ENCODE data around the gene C3orf22. TPM values are rescaled to one million over a fixed set of nuclear protein-coding genes. Genes with fewer than 3 reads are reported as not detected.

Gene C3orf22
- total RNA-seq, 3 donors from 2014 or later (not counting 1 experiment from before 2014, with no cell fraction given), result not detected

- no peaks in the 10 kb centered on the region for H3K9me3 ChIP-seq (ENCODE audit: control insufficient read depth, insufficient read depth, low read length)
- ATAC-seq, result no peak
- DNase-seq, result no peak
- Mint-ChIP-seq H3K36me3 (no peaks in the 10 kb centered on the region), H3K27ac (no peak overlapping the region), H3K9me3 (no peaks in the 10 kb centered on the region), H3K4me1 (peaks cover 0 to 10% of the 10 kb centered on the region in 2 donors), H3K27me3 (ENCODE audit: low read depth in 2 of 2) (peaks cover 7 to 27% of the 10 kb centered on the region in 2 donors), H3K4me3 (no peak overlapping the region)
- no peak for TF ChIP-seq CTCF (IDR thresholded peaks at IDR 0.05)
- peaks cover 20% of the 10 kb centered on the region for H3K4me1 ChIP-seq (ENCODE audit: control insufficient read depth, insufficient read depth, low read length)
- no peaks in the 10 kb centered on the region for H3K27me3 ChIP-seq (ENCODE audit: control insufficient read depth, insufficient read depth, low read length)
- no peaks in the 10 kb centered on the region for H3K36me3 ChIP-seq (ENCODE audit: control insufficient read depth, insufficient read depth, low read length)
- H3K4me3 ChIP-seq (ENCODE audit: low read length), result no peak overlapping the region
- no peak overlapping the region for H3K27ac ChIP-seq (ENCODE audit: low read length)
- intact Hi-C loops (cut with micrococcal nuclease), result no loop called here
Measured at GRCh38 chr3:126533506-126533905, 25.2 kb downstream of the C3orf22 start.

GRCh38 chr3:126531051-126531330 lies 27.7 kb downstream of the C3orf22 start:
- H3K4me1 Mint-ChIP-seq, result peaks cover 0 to 10% of the 10 kb centered on the region in 2 donors
- no peak for ATAC-seq
- TF ChIP-seq CTCF (IDR thresholded peaks at IDR 0.05), result no peak
- intact Hi-C loops (cut with micrococcal nuclease), result no loop called here
- DNase-seq, result no peak
- no peaks in the 10 kb centered on the region for H3K9me3 Mint-ChIP-seq
- no peak overlapping the region for H3K4me3 Mint-ChIP-seq
- H3K36me3 ChIP-seq (ENCODE audit: control insufficient read depth, insufficient read depth, low read length), result no peaks in the 10 kb centered on the region
- H3K4me1 ChIP-seq (ENCODE audit: control insufficient read depth, insufficient read depth, low read length), result peaks cover 20% of the 10 kb centered on the region
- no peaks in the 10 kb centered on the region for H3K9me3 ChIP-seq (ENCODE audit: control insufficient read depth, insufficient read depth, low read length)
- 84% methylated on average over 6 of the region's 6 CpGs for WGBS (ENCODE audit: insufficient coverage)
- H3K4me3 ChIP-seq (ENCODE audit: low read length), result no peak overlapping the region
- peaks cover 8 to 27% of the 10 kb centered on the region in 2 donors for H3K27me3 Mint-ChIP-seq (ENCODE audit: low read depth in 2 of 2)
- no peak overlapping the region for H3K27ac ChIP-seq (ENCODE audit: low read length)
- no peaks in the 10 kb centered on the region for H3K36me3 Mint-ChIP-seq
- no peaks in the 10 kb centered on the region for H3K27me3 ChIP-seq (ENCODE audit: control insufficient read depth, insufficient read depth, low read length)
- H3K27ac Mint-ChIP-seq, result no peak overlapping the region

- no peak for TF ChIP-seq CTCF (IDR thresholded peaks at IDR 0.05)
- Mint-ChIP-seq H3K27me3 (ENCODE audit: low read depth in 2 of 2) (peaks cover 10 to 26% of the 10 kb centered on the region in 2 donors), H3K9me3 (no peaks in the 10 kb centered on the region), H3K36me3 (no peaks in the 10 kb centered on the region), H3K4me1 (peaks cover 0 to 10% of the 10 kb centered on the region in 2 donors), H3K27ac (no peak overlapping the region), H3K4me3 (no peak overlapping the region)
- H3K4me3 ChIP-seq (ENCODE audit: low read length), result no peak overlapping the region
- 44% methylated on average over 18 of the region's 18 CpGs for WGBS (ENCODE audit: insufficient coverage)
- DNase-seq (no peak), ATAC-seq (peak; percentile 40 to 56 (median 49))
- peaks cover 20% of the 10 kb centered on the region for H3K4me1 ChIP-seq (ENCODE audit: control insufficient read depth, insufficient read depth, low read length)
- no peaks in the 10 kb centered on the region for H3K27me3 ChIP-seq (ENCODE audit: control insufficient read depth, insufficient read depth, low read length)
- intact Hi-C loops (cut with micrococcal nuclease), result no loop called here
- no peak overlapping the region for H3K27ac ChIP-seq (ENCODE audit: low read length)
- no peaks in the 10 kb centered on the region for H3K36me3 ChIP-seq (ENCODE audit: control insufficient read depth, insufficient read depth, low read length)
- H3K9me3 ChIP-seq (ENCODE audit: control insufficient read depth, insufficient read depth, low read length), result no peaks in the 10 kb centered on the region
Measured at GRCh38 chr3:126530171-126531050, 28.3 kb downstream of the C3orf22 start.
